Measurements from ENCODE around the gene LDLRAD4. TPM values are rescaled to one million over a fixed set of nuclear protein-coding genes. Genes with fewer than 3 reads are reported as not detected.

The LDLRAD4 gene
- total RNA-seq, 4 donors from 2014 or later = 2.7 to 22.5 (median 10.8) TPM

- H3K4me3 ChIP-seq (ENCODE audit: low read depth, poor library complexity, severe bottlenecking) = no peak overlapping the region
- 47 to 50% methylated on average over 6 of the region's 6 CpGs for WGBS, 2 donors
- TF ChIP-seq, protein P1, sequence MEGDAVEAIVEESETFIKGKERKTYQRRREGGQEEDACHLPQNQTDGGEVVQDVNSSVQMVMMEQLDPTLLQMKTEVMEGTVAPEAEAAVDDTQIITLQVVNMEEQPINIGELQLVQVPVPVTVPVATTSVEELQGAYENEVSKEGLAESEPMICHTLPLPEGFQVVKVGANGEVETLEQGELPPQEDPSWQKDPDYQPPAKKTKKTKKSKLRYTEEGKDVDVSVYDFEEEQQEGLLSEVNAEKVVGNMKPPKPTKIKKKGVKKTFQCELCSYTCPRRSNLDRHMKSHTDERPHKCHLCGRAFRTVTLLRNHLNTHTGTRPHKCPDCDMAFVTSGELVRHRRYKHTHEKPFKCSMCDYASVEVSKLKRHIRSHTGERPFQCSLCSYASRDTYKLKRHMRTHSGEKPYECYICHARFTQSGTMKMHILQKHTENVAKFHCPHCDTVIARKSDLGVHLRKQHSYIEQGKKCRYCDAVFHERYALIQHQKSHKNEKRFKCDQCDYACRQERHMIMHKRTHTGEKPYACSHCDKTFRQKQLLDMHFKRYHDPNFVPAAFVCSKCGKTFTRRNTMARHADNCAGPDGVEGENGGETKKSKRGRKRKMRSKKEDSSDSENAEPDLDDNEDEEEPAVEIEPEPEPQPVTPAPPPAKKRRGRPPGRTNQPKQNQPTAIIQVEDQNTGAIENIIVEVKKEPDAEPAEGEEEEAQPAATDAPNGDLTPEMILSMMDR (IDR thresholded peaks at IDR 0.05) = no peak
- no peak for TF ChIP-seq POLR2A (IDR thresholded peaks at IDR 0.05)
- DNase-seq (ENCODE audit: low spot score in 2 of 2) = peak in 1 of 2 donors; percentile 82
- intact Hi-C loops (cut with DNase I; ENCODE audit: low total_unique reads) = no loop called here
Measured at GRCh38 chr18:13287372-13287771, 68.8 kb downstream of the LDLRAD4 start.

DNA sequence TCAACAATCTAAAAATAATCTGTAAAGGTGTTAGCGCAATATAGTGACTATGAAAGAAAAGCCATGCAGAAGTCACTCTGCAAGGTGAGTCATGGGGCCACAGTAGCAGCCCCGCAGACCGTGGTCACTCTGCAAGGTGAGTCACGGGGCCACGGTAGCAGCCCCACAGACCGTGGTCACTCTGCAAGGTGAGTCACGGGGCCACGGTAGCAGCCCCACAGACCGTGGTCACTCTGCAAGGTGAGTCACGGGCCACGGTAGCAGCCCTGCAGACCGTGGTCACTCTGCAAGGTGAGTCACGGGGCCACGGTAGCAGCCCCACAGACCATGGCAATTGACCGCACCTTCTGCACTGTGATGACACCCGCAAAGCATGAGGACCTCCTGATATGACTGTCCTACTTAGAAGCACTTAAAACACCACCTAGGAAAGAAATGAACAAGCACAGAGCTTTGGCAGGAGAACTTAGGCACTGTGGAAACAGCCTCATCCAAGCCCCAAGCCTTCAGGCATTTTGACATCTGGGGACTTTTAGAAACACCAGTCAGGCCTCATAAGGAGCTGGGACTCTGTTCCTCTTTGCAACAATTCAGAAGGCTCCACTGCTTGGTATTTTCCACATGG is 70.1 kb downstream of the LDLRAD4 start:
- whole genome bisulfite sequencing, 2 donors = 71 to 81% methylated on average over 15 to 16 of the region's 16 CpGs

DNA sequence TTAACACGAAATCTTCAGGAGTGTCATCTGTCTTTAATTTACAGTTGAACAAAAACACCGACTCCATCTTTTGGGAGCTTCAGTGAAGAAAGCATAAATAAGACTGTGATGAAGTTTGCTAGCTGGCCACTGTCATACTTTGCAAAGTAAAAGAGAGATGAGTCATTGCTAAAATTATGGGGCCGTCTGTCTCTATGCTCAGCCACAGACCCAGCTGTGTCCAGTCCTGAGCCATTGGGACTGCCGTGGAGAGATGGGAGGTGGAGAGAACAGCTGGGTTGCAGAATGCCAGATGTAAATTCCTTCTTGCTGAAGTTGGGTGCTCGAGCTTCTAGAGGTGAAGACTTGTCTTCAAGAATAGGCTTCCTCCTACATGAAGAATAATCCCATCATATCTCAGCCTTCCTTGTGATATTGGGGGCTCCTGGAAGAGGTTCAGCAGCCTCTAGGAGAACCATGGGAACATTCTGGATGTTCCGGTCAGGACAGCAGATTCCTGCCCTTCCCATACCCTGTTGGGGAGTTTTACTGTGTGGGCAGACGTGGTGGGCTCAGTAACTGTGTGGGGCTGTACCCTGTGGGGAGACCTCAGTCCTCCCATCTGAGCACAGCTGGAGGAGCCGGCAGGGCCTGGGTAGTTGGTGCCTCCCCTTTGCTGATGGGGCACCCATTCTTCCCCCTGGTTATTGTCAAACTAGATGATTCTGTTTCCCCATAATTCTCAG is 71.1 kb downstream of the LDLRAD4 start:
- intact Hi-C loops (cut with DNase I; ENCODE audit: low total_unique reads) = no loop called here
- DNase-seq (ENCODE audit: low spot score in 2 of 2) = peak in 1 of 2 donors; percentile 69
- no peak for TF ChIP-seq POLR2A (IDR thresholded peaks at IDR 0.05)
- TF ChIP-seq, protein P1 (IDR thresholded peaks at IDR 0.05) = no peak
- no peak overlapping the region for H3K4me3 ChIP-seq (ENCODE audit: low read depth, poor library complexity, severe bottlenecking)
- WGBS, 2 donors = 69 to 70% methylated on average over 8 of the region's 8 CpGs

More for the DNA sequence above, 70.1 kb downstream of the LDLRAD4 start:
- TF ChIP-seq, protein P1 (IDR thresholded peaks at IDR 0.05) = no peak
- no peak for TF ChIP-seq POLR2A (IDR thresholded peaks at IDR 0.05)
- no peak overlapping the region for H3K4me3 ChIP-seq (ENCODE audit: low read depth, poor library complexity, severe bottlenecking)
- DNase-seq (ENCODE audit: low spot score in 2 of 2) = peak in 1 of 2 donors; percentile 50
- intact Hi-C loops (cut with DNase I; ENCODE audit: low total_unique reads) = no loop called here

GRCh38 chr18:13290856-13291271 is 72.3 kb downstream of the LDLRAD4 start:
- peak in 1 of 2 donors; percentile 53 for DNase-seq (ENCODE audit: low spot score in 2 of 2)
- TF ChIP-seq, protein P1 (IDR thresholded peaks at IDR 0.05) = no peak
- TF ChIP-seq POLR2A (IDR thresholded peaks at IDR 0.05) = no peak
- intact Hi-C loops (cut with DNase I; ENCODE audit: low total_unique reads) = no loop called here
- no peak overlapping the region for H3K4me3 ChIP-seq (ENCODE audit: low read depth, poor library complexity, severe bottlenecking)
- 90 to 94% methylated on average over 7 of the region's 7 CpGs for WGBS, 2 donors

GRCh38 chr18:13291299-13291698 is 72.7 kb downstream of the LDLRAD4 start:
- intact Hi-C loops (cut with DNase I; ENCODE audit: low total_unique reads) = no loop called here
- TF ChIP-seq POLR2A (IDR thresholded peaks at IDR 0.05) = no peak
- TF ChIP-seq, protein P1 (IDR thresholded peaks at IDR 0.05) = no peak
- peak in 1 of 2 donors; percentile 25 for DNase-seq (ENCODE audit: low spot score in 2 of 2)
- WGBS, 2 donors = 93 to 95% methylated on average over 8 of the region's 8 CpGs
- H3K4me3 ChIP-seq (ENCODE audit: low read depth, poor library complexity, severe bottlenecking) = no peak overlapping the region

Measured in lower leg skin (tissue), 4 donors.